SK-N-SH (cell line): ENCODE results near the gene XRN2. TPM values are rescaled to one million over a fixed set of nuclear protein-coding genes. Genes with fewer than 3 reads are reported as not detected.

ENCODE experiments used
- CTCF ChIA-PET: fragments of 300-600, 350-600 bp; formaldehyde crosslinking; extraction: SDS; loops from one replicate; lab custom pipeline; 2021; lab: Yijun Ruan, JAX
- POLR2A ChIA-PET: fragments of 350-600 bp; sonication (Branson Sonifier 250); formaldehyde crosslinking; extraction: SDS; loops from one replicate; lab custom pipeline; 2020; ENCODE audit warnings: antibody characterized with exemption, inconsistent platforms; lab: Yijun Ruan, JAX
- DNase-seq: peaks from one replicate; pipeline ENCODE4 v3.0.0; 2012
- H2AFZ ChIP-seq: fragments of 200-600 bp; sonication (generic); 2 replicates; pipeline ENCODE4 v1.8.1; 2016; ENCODE audit warnings: antibody characterized with exemption, mild to moderate bottlenecking, low read depth
- H3F3A ChIP-seq: fragments of 200-600 bp; sonication (generic); replicated peaks from 2 replicates; pipeline ENCODE3; 2016; ENCODE audit warnings: antibody characterized with exemption, mild to moderate bottlenecking; ENCODE audit not compliant: insufficient read depth
- H3K27ac ChIP-seq, 2 experiments: fragments of 200-500 bp in 1 of 2; fragments of 200-600 bp in 1 of 2; sonication (Bioruptor generic) in 1 of 2; sonication (generic), shearing (Covaris generic) in 1 of 2; 2 replicates each; pipeline versions ENCODE4 v1.5.1 to v1.6.1; 2014 to 2016; ENCODE audit warnings: low read depth in 2 of 2, inconsistent platforms in 1 of 2, low read length in 1 of 2, mild to moderate bottlenecking in 1 of 2, mixed read lengths in 1 of 2
- H3K27me3 ChIP-seq: fragments of 200-600 bp; sonication (generic), shearing (Covaris generic); 2 replicates; pipeline ENCODE4 v1.6.1; 2016; ENCODE audit warnings: mixed run types; ENCODE audit not compliant: insufficient read depth
- H3K36me3 ChIP-seq, 2 experiments: fragments of 200-500 bp in 1 of 2; fragments of 200-600 bp in 1 of 2; sonication (Bioruptor generic) in 1 of 2; sonication (generic) in 1 of 2; replicated peaks in 1 of 2; 2 replicates each; pipeline versions ENCODE3 to v1.5.1; 2014 to 2016; ENCODE audit warnings: low read length in 1 of 2, mild to moderate bottlenecking in 1 of 2; ENCODE audit not compliant: insufficient read depth in 2 of 2, control insufficient read depth in 1 of 2
- H3K4me1 ChIP-seq, 2 experiments: fragments of 200-500 bp in 1 of 2; fragments of 200-600 bp in 1 of 2; sonication (Bioruptor generic) in 1 of 2; sonication (generic), shearing (Covaris generic) in 1 of 2; 2 replicates each; pipeline versions ENCODE4 v1.5.1 to v1.6.1; 2014 to 2016; ENCODE audit warnings: low read depth in 1 of 2, low read length in 1 of 2, mixed run types in 1 of 2; ENCODE audit not compliant: insufficient read depth in 2 of 2, control insufficient read depth in 1 of 2
- H3K4me2 ChIP-seq: fragments of 200-600 bp; sonication (generic), shearing (Covaris generic); 2 replicates; pipeline ENCODE4 v1.6.1; 2017; ENCODE audit warnings: mixed run types
- H3K4me3 ChIP-seq, 2 experiments: fragments of 200-500 bp in 1 of 2; fragments of 200-600 bp in 1 of 2; sonication (Bioruptor generic) in 1 of 2; sonication (generic), shearing (Covaris generic) in 1 of 2; 2 replicates each; pipeline versions ENCODE4 v1.5.1 to v1.8.1; 2014 to 2016; ENCODE audit warnings: low read depth in 2 of 2, inconsistent platforms in 1 of 2, low read length in 1 of 2, mild to moderate bottlenecking in 1 of 2, mixed read lengths in 1 of 2, moderate library complexity in 1 of 2
- H3K79me2 ChIP-seq: fragments of 200-600 bp; sonication (generic); 2 replicates; pipeline ENCODE4 v1.8.1; 2017; ENCODE audit warnings: mild to moderate bottlenecking; ENCODE audit not compliant: insufficient read depth
- H3K9ac ChIP-seq: fragments of 200-600 bp; sonication (generic); 2 replicates; pipeline ENCODE4 v1.6.1; 2017; ENCODE audit warnings: mixed run types
- H3K9me2 ChIP-seq: fragments of 200-600 bp; sonication (generic); 2 replicates; pipeline ENCODE4 v1.6.1; 2017; ENCODE audit warnings: mixed run types
- H3K9me3 ChIP-seq: fragments of 200-600 bp; sonication (generic); 2 replicates; pipeline ENCODE4 v1.6.1; 2017; ENCODE audit warnings: mixed run types, mild to moderate bottlenecking, moderate library complexity
- H4K20me1 ChIP-seq: fragments of 200-600 bp; sonication (generic); 2 replicates; pipeline ENCODE4 v1.6.1; 2017; ENCODE audit warnings: mild to moderate bottlenecking, mixed run types; ENCODE audit not compliant: insufficient read depth
- EZH2phosphoT487 ChIP-seq: fragments of 200-600 bp; sonication (generic); IDR thresholded peaks from 2 replicates; pipeline ENCODE4 v1.6.1; 2017; ENCODE audit warnings: low read depth, mixed run types, mild to moderate bottlenecking, antibody characterized with exemption, moderate library complexity, borderline replicate concordance
- FOSL2 ChIP-seq: IDR thresholded peaks from 2 replicates; pipeline ENCODE4 v1.4.0; 2012; ENCODE audit warnings: low read depth, mild to moderate bottlenecking, moderate library complexity, borderline replicate concordance
- GABPA ChIP-seq: IDR thresholded peaks from 2 replicates; pipeline ENCODE4 v1.4.0; 2012; ENCODE audit warnings: low read depth, mild to moderate bottlenecking
- MEF2A ChIP-seq: IDR thresholded peaks from 2 replicates; pipeline ENCODE4 v1.4.0; 2012; ENCODE audit warnings: low read depth, borderline replicate concordance
- NRF1 ChIP-seq: IDR thresholded peaks from 2 replicates; pipeline ENCODE4 v1.6.1; 2012; ENCODE audit warnings: low read depth, mild to moderate bottlenecking, low read length
- POLR2AphosphoS5 ChIP-seq: IDR thresholded peaks from 2 replicates; pipeline ENCODE4 v1.6.1; 2012; ENCODE audit warnings: low read depth, low read length
- RAD21 ChIP-seq: IDR thresholded peaks from 2 replicates; pipeline ENCODE4 v1.6.1; 2012; ENCODE audit warnings: mild to moderate bottlenecking, low read length
- RCOR1 ChIP-seq: fragments of 150-350 bp; IDR thresholded peaks from 2 replicates; pipeline ENCODE4 v1.6.1; 2017; ENCODE audit warnings: antibody characterized with exemption, low read length
- RFX5 ChIP-seq: IDR thresholded peaks from 2 replicates; pipeline ENCODE4 v1.6.1; 2012; ENCODE audit warnings: mild to moderate bottlenecking, improper control_type of control experiment, low read length
- RXRA ChIP-seq: IDR thresholded peaks from 2 replicates; pipeline ENCODE4 v1.4.0; 2012; ENCODE audit warnings: low read depth, mild to moderate bottlenecking, borderline replicate concordance
- TAF1 ChIP-seq: IDR thresholded peaks from 2 replicates; pipeline ENCODE4 v1.6.1; 2012; ENCODE audit warnings: low read depth, mild to moderate bottlenecking, low read length, moderate library complexity, borderline replicate concordance
- TEAD4 ChIP-seq: IDR thresholded peaks from 2 replicates; pipeline ENCODE4 v1.4.0; 2012; ENCODE audit warnings: mild to moderate bottlenecking, borderline replicate concordance; ENCODE audit not compliant: insufficient read depth
- YY1 ChIP-seq: IDR thresholded peaks from 2 replicates; pipeline ENCODE4 v1.4.0; 2012; ENCODE audit warnings: low read depth, mild to moderate bottlenecking
- WGBS: methylation state at CpG from one replicate; pipeline ENCODE4 v1.1.6; 2017; ENCODE audit warnings: low lambda C conversion rate; 5-methylcytosine and 5-hydroxymethylcytosine counted together
- polyA plus RNA-seq, 3 experiments: library from polyadenylated mRNA; depleted of rRNA; stranded (reverse); fragments of >200 nt; gene quantifications; 2 replicates each; pipeline ENCODE4 v1.2.3, GENCODE V29; 2012
- TF ChIP-seq, protein P1 (sequence below): IDR thresholded peaks from 2 replicates; pipeline ENCODE4; 2012
- TF ChIP-seq, protein P2 (sequence below): IDR thresholded peaks from 2 replicates; pipeline ENCODE4 v1.4.0; 2012; ENCODE audit warnings: low read depth, borderline replicate concordance
- TF ChIP-seq, protein P3 (sequence below): IDR thresholded peaks from 2 replicates; pipeline ENCODE4 v1.6.1; 2012; ENCODE audit warnings: mild to moderate bottlenecking, low read depth, low read length, moderate library complexity
- TF ChIP-seq, protein P4 (sequence below): IDR thresholded peaks from 2 replicates; pipeline ENCODE4 v1.4.0; 2012; ENCODE audit warnings: low read depth, borderline replicate concordance

The XRN2 gene
- polyA plus RNA-seq, 1 of the 3 experiments (the other 2 are of a cell fraction), result 44.5 TPM

GRCh38 chr20:21396599-21397340 lies 93.6 kb downstream of the XRN2 start:
- CTCF ChIA-PET, result interaction anchor here (0.6 to 4.1 kb wide), 2 partner anchors 161 to 343 kb away, joined by 3 to 27 read pairs; no protein-coding TSS in a partner anchor
- H3K79me2 ChIP-seq, result no peaks in the 10 kb centered on the region
- H3K27me3 ChIP-seq, result peaks cover 50% of the 10 kb centered on the region
- DNase-seq, result peak; percentile 65
- H3K9me2 ChIP-seq, result no peaks in the 10 kb centered on the region
- H3F3A ChIP-seq, result peaks cover 4% of the 10 kb centered on the region
- no peak overlapping the region for H3K4me2 ChIP-seq
- no peak overlapping the region for H3K9ac ChIP-seq
- H3K4me1 ChIP-seq, result no peaks in the 10 kb centered on the region; a peak in 1 of 4 replicates
- H3K4me3 ChIP-seq, result peak overlapping the region in 1 of 2 experiments; percentile 1; a peak in 1 of 4 replicates
- no peaks in the 10 kb centered on the region for H4K20me1 ChIP-seq
- no peaks in the 10 kb centered on the region for H3K9me3 ChIP-seq
- 4% methylated on average over 25 of the region's 116 CpGs for WGBS
- H3K27ac ChIP-seq, result no peak overlapping the region
- POLR2A ChIA-PET, result interaction anchor here (0.6 kb wide), 1 partner anchor 94 kb away, joined by 3 read pairs; the partner anchor contains the start of gene XRN2
- no peak overlapping the region for H2AFZ ChIP-seq
- H3K36me3 ChIP-seq, result no peaks in the 10 kb centered on the region
- peak; percentile 5; the same call in 1 of the 2 replicates for TF ChIP-seq EZH2phosphoT487
- TF ChIP-seq TAF1, result no peak
- TF ChIP-seq NRF1, result no peak

- no peak within 1 kb of the TSS for H3K27ac ChIP-seq
- H3K4me2 ChIP-seq, result no peak within 1 kb of the TSS
- peaks cover 3% of the 10 kb centered on the region for H3F3A ChIP-seq
- H4K20me1 ChIP-seq, result no peaks in the 10 kb centered on the region
- no peaks in the 10 kb centered on the region for H3K9me3 ChIP-seq
- no peak within 1 kb of the TSS for H2AFZ ChIP-seq
- CTCF ChIA-PET, result interaction anchor here (0.6 kb wide), 1 partner anchor 344 kb away, joined by 3 read pairs; no protein-coding TSS in a partner anchor
- 9% methylated on average over 34 of the region's 57 CpGs for WGBS
- peaks cover 50% of the 10 kb centered on the region for H3K27me3 ChIP-seq
- no peaks in the 10 kb centered on the region; a peak in 1 of 4 replicates for H3K4me1 ChIP-seq
- no peak within 1 kb of the TSS for H3K9ac ChIP-seq
- H3K36me3 ChIP-seq, result no peaks in the 10 kb centered on the region
- POLR2A ChIA-PET, result no interaction called here
- DNase-seq, result no peak
- no peaks in the 10 kb centered on the region for H3K79me2 ChIP-seq
- peak within 1 kb of the TSS in 1 of 2 experiments; percentile 1; a peak in 1 of 4 replicates for H3K4me3 ChIP-seq
- TF ChIP-seq RXRA (no peak), FOSL2 (no peak), TEAD4 (no peak), POLR2AphosphoS5 (no peak), RCOR1 (no peak), RFX5 (no peak), MEF2A (no peak), GABPA (no peak), RAD21 (no peak), YY1 (no peak)
- TF ChIP-seq, protein P1, sequence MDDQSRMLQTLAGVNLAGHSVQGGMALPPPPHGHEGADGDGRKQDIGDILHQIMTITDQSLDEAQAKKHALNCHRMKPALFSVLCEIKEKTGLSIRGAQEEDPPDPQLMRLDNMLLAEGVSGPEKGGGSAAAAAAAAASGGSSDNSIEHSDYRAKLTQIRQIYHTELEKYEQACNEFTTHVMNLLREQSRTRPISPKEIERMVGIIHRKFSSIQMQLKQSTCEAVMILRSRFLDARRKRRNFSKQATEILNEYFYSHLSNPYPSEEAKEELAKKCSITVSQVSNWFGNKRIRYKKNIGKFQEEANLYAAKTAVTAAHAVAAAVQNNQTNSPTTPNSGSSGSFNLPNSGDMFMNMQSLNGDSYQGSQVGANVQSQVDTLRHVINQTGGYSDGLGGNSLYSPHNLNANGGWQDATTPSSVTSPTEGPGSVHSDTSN, result no peak
- TF ChIP-seq, protein P2, sequence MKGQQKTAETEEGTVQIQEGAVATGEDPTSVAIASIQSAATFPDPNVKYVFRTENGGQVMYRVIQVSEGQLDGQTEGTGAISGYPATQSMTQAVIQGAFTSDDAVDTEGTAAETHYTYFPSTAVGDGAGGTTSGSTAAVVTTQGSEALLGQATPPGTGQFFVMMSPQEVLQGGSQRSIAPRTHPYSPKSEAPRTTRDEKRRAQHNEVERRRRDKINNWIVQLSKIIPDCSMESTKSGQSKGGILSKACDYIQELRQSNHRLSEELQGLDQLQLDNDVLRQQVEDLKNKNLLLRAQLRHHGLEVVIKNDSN, result no peak
- TF ChIP-seq, protein P3, sequence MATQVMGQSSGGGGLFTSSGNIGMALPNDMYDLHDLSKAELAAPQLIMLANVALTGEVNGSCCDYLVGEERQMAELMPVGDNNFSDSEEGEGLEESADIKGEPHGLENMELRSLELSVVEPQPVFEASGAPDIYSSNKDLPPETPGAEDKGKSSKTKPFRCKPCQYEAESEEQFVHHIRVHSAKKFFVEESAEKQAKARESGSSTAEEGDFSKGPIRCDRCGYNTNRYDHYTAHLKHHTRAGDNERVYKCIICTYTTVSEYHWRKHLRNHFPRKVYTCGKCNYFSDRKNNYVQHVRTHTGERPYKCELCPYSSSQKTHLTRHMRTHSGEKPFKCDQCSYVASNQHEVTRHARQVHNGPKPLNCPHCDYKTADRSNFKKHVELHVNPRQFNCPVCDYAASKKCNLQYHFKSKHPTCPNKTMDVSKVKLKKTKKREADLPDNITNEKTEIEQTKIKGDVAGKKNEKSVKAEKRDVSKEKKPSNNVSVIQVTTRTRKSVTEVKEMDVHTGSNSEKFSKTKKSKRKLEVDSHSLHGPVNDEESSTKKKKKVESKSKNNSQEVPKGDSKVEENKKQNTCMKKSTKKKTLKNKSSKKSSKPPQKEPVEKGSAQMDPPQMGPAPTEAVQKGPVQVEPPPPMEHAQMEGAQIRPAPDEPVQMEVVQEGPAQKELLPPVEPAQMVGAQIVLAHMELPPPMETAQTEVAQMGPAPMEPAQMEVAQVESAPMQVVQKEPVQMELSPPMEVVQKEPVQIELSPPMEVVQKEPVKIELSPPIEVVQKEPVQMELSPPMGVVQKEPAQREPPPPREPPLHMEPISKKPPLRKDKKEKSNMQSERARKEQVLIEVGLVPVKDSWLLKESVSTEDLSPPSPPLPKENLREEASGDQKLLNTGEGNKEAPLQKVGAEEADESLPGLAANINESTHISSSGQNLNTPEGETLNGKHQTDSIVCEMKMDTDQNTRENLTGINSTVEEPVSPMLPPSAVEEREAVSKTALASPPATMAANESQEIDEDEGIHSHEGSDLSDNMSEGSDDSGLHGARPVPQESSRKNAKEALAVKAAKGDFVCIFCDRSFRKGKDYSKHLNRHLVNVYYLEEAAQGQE, result no peak
- TF ChIP-seq, protein P4, sequence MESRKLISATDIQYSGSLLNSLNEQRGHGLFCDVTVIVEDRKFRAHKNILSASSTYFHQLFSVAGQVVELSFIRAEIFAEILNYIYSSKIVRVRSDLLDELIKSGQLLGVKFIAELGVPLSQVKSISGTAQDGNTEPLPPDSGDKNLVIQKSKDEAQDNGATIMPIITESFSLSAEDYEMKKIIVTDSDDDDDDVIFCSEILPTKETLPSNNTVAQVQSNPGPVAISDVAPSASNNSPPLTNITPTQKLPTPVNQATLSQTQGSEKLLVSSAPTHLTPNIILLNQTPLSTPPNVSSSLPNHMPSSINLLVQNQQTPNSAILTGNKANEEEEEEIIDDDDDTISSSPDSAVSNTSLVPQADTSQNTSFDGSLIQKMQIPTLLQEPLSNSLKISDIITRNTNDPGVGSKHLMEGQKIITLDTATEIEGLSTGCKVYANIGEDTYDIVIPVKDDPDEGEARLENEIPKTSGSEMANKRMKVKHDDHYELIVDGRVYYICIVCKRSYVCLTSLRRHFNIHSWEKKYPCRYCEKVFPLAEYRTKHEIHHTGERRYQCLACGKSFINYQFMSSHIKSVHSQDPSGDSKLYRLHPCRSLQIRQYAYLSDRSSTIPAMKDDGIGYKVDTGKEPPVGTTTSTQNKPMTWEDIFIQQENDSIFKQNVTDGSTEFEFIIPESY, result no peak
- TF ChIP-seq, all 33 proteins: peak for 0
- H3K9me2 ChIP-seq, result no peaks in the 10 kb centered on the region
Observed at GRCh38 chr20:21397341-21398108, 94.4 kb downstream of the XRN2 start, which contains the start of gene NKX2-4. NKX2-4 (minus strand) TSS chr20:21397526; CDS start chr20:21397399, 127 bp downstream.
